Medulla oblongata (tissue), 1 donor: Measurements from ENCODE around the gene PEX10.

ENCODE experiments used
- DNase-seq: peaks from one replicate; pipeline ENCODE4 v3.0.0-alpha.2; 2015; ENCODE audit errors: extremely low spot score

Gene PEX10

DNA sequence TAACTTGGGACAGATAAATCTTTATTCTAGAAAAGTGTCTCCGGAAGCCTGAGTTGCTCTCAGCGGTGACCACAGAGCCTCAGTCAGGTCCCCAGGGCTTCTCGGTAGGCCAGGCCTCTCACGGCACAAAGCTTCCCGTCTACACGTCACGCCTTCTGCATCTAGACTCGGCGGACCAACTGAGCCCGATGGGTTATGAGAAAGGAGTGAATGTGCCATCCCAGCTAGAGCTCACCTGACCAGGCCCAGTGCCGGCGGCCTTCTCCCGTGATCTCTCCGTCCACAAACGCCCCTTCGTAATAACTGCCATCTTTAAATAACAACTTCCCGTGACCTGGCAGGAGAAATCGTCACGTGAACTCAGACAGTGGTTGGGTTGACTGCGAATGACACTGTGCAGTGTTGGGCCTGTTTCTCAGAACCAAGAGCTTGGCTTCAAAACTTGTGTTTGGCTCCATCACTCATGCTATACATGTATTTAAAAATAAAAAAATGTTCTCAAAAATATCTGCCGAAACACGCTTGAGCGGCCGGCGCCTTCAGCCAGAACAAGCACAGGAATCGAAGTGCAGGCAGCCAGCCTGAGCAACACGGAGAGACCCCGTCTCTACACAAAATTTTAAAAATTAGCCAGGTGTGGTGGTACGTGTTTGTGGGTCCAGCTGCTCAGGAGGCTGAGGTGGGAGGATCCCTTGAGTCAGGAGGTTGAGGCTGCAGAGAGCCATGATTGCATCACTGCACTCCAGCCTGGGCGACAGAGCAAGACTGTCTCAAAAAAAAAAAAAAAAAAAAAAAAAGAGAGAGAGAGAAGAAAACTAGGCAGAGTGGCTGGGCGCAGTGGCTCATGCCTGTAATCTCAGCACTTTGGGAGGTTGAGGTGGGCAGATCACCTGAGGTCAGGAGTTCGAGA is 24.1 kb downstream of the PEX10 start:
- DNase-seq = no peak

GRCh38 chr1:2386636-2387611 is 25.4 kb downstream of the PEX10 start:
- DNase-seq = no peak

- no peak for DNase-seq
Measured at GRCh38 chr1:2385606-2386280, 26.6 kb downstream of the PEX10 start.

DNA sequence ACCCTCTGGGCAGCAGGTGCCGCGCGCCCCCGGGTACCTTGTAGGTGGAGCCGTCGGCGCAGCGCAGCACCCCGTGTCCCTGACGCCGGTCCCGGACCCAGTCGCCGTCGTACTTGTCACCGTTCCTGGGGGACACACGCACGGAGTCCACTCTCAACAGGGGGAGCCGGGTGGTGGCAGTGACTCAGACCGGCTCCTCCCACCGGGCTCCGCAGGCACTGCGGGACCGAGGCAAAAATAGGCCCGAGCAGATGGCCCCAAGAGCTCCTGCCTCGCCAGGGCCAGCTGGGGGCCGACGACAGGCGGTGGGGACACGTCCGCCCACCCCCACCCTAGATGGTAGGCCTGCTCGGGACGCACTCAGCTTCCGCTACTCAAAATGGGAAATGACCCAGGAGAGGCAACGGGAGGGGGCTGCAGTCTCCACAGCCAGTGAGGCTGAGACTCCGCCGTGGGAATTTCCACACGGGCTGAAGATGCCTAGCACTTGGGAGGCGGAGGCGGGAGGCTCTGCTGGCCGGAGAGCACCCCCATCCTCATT is 27.4 kb downstream of the PEX10 start:
- no peak for DNase-seq

DNA sequence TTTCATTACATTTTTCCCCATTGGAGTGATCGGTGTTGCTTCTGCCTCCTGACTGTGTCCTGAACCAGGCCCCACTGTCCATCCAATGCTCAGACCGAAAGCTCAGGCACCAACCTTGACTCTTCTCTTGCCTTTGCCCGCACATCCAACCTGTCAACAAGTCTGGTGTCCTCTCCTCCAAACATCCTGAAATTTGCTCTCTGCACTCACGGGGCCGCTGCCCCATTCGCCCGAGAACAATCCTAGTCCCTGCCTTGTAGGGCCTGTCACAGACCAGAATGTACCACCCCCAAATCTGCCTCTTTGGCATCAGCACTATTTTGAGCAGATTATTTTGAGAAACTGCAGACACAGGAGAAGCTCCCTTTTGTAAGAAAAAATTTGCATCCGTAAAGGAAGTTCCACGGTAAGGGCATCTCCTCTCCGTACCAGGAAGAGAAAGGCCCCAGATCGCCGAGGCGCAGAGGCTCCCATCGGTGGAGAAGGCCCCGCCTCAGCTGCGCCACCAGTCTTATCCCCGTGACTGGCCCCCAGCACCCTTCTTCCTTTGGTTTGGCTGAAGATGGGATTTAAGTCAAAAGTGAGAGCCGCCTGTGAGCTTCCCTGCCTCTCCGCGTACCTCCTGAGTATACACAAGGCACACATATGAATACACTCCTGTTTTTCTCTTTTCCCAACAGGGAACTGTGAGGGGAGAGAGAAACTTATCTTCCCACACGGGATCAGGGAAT is 28.1 kb downstream of the PEX10 start:
- no peak for DNase-seq

- no peak for DNase-seq
Measured at GRCh38 chr1:2383576-2383975, 28.8 kb downstream of the PEX10 start.

GRCh38 chr1:2382621-2383361 is 29.6 kb downstream of the PEX10 start:
- DNase-seq = no peak

DNA sequence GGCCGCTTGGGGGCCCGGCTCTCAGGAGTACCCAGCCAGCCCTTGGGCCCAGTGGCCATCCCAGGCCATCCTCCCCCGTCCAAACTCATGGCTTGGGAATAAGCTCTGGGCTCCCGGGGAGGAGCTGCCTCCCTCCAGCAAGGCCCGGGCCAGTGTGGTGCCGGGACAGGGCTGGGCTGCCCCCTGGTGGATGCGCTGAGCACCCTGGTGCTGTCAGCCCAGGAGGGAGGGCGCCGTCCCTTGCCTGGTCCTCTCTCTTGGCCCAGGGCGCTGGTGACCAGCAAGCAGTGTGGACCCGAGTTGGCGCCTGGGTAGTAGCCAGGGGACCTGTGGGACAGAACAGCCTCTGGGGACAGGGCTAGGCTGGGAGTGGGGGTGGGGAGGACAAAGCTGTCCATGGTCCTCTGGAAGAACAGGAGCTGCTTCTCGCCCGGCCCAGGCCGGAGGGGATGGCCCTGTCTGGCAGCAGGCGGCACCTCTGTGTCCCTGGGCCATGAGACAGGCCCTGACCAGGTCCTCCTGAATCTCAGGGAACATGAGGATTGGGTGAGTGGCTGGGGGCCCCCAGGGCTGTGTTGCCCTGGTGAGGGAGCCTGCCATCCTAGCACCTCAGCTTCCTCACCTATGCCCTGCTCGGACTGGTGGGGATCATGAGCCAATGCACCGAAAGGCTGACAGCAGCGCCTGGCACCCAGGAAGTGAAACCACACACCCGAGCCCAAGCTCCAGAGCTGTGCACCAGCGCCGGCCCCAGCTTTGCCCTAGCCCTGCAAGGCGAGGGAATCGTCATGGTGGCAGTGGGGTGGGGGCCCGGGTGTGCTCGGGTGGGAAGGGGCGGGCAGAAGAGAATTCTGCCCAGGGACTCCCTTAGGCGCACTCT is 30.4 kb downstream of the PEX10 start:
- DNase-seq = peak; percentile 80

DNA sequence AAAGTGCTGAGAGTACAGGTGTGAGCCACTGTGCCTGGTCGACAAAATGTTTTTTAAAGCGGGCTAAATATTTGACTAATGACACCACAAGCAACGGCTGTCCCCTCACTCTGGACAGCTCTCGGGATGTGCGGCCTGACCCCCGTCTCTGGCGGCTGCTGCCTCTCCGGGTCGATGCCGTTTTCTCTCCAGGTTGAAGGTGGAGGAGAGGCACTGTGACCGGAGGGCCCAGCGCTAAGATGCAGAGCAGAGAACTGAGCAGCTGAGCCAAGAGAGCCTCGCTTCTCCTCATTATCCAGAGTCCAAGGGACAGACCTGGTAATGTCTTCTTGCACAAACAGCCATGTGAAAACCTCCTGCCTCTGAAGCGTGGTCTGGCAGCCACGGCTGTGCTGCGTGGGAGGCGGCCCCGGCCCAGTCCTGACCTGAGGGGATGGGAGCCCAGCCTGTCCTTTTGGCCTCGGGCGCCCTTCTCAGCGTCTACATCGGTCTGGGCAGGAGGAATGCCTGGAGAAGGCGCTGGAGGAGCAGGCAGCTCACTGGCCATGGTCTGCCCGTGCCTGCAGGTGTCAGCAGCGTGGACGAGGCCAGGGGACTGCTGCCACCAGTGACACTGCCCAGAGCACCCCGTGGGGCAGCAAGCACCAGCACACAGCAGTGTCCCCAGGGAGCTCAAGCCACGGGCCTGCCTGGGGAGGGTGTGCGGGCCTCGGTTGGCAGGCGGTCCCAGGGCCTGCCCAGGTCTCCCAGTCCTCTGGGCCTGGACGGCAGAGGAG is 31.4 kb downstream of the PEX10 start:
- no peak for DNase-seq

DNA sequence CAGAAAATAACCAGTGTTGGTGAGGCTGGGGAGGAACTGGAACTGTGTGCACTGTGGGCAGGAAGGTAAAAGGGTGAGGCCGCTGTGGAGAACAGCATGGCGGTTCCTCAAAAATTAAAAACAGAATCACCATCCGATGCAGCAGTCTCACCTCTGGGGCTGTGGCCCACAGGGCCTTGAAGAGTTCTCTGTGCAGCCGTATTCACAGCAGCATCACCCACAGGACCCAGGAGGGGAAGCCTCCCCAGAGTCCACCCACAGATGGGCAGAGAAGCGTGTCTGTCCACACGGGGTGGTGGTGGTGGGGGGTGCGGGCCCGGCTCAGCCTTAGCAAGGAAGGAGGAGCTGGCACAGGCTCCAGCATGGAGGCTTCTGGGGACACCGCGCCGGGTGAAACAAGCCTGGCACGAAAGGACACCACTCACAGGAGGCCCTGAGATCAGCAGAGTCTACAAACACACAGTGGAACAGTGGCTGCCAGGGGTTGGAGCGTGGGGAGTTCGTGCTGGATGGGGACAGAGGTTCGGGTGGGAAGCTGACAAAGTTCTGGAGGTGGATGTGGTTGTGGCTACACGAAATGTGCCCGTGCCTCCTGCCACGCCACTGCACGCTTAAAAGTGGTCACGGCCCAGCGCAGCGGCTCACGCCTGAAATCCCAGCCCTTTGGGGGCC is 32.5 kb downstream of the PEX10 start:
- DNase-seq = no peak

GRCh38 chr1:2378956-2379732 is 33.2 kb downstream of the PEX10 start:
- no peak for DNase-seq

DNA sequence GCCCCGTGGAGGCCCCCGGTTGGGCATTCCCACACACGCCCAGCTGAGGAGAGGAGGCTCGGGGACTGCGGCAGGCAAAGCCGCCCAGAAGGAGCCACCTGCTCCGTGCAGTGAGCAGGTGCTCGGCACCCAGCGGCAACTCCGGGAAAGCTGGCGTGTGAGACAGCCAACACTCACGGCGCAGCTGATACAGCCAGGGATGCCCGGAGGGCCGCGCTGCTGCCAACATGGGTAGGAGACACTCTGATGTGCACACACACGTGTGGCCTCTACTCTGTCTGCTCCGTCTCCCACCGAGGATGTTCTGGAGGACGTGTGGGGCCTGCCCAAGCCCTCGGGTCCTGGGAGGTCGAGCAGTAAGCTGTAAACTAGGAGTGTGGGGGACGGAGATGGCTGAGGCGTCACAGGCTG is 33.9 kb downstream of the PEX10 start:
- no peak for DNase-seq

DNA sequence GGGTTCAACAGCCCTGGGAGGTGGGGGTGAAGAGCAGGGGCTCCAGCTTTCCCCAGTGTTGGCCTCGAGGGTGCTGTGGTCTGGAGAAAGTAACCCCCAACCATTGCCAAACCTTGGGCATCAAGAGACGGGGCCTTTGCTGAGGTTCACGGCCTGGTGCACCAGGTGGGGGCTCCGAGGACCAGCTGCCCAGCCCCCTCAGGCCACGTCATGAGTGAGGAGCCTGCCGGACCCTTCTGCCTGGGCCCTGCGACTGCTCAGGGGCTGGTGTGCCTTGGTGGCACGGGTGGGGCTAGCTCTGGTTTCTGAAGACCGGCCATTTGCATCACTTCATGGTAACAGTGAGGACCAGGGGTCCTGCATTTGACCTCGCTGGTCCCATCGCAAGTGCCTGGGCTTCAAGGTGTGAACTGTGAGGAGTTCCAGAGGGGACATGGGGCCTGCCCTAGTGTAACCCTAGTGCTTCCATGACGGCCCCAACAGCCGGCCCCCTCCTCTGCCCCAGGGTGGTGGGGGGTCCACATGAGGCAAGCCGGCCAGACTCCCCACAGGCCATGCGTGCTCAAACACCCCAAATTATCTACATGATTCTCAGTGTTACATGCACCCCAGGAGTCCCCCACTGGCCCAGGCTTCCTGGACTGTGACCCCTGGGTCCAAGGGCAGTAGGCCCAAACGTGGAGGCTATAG is 34.5 kb downstream of the PEX10 start:
- DNase-seq = no peak

GRCh38 chr1:2376931-2377672 is 35.3 kb downstream of the PEX10 start:
- no peak for DNase-seq

GRCh38 chr1:2376261-2376741 is 36.1 kb downstream of the PEX10 start:
- DNase-seq = no peak

GRCh38 chr1:2375923-2376260 is 36.5 kb downstream of the PEX10 start:
- no peak for DNase-seq
